Spleen (tissue), 7 donors: Measurements from ENCODE around the gene GRIP1.

Source experiments
- CTCF ChIP-seq, 11 experiments: fragments of 200-600 bp in 7 of 11; fragments of 450-650 bp in 4 of 11; sonication (generic) in 4 of 11; IDR thresholded peaks in 8 of 11; conservative IDR thresholded peaks in 3 of 11; 1 replicate in 7 of 11; 2 replicates in 4 of 11; pipeline versions ENCODE4 v1.4.0 to v1.8.0; 2016 to 2021; ENCODE audit warnings: antibody characterized with exemption in 11 of 11, inconsistent platforms in 4 of 11, mild to moderate bottlenecking in 1 of 11
- POLR2A ChIP-seq, 3 donors: fragments of 450-650 bp; IDR thresholded peaks; one replicate each; pipeline ENCODE4 v1.5.1; 2017; ENCODE audit warnings: antibody characterized with exemption in 3 of 3, mild to moderate bottlenecking in 1 of 3
- POLR2AphosphoS5 ChIP-seq, 3 donors: sonication (generic); formaldehyde crosslinking; IDR thresholded peaks; one replicate each; pipeline ENCODE4 v1.5.1; 2017; ENCODE audit warnings: antibody characterized with exemption in 3 of 3
- donor health status: DM: no; HTN: no; CAD: no; lungs with moderate emphysema.
- donor health status: DM: no; HTN: no; CAD: no.
- donor health status: DM: no; HTN: no; CAD: no.

GRCh38 chr12:66379616-66380015 is 299.3 kb downstream of the GRIP1 start:
- TF ChIP-seq CTCF (IDR thresholded peaks at IDR 0.05 in 8 of 11, conservative IDR thresholded peaks at IDR 0.05 in 3 of 11) = no peak
- TF ChIP-seq POLR2A (IDR thresholded peaks at IDR 0.05) = no peak
- no peak for TF ChIP-seq POLR2AphosphoS5 (IDR thresholded peaks at IDR 0.05)
